22Rv1 (cell line): ENCODE measurements around the gene MEIS2.

Experiments used
- ZFX ChIP-seq: fragments of 450-650 bp; IDR thresholded peaks from 2 replicates; pipeline ENCODE4 v1.6.1; 2017; ENCODE audit warnings: antibody characterized with exemption, borderline replicate concordance
- TF ChIP-seq, protein P1 (sequence below): fragments of 450-650 bp; IDR thresholded peaks from 2 replicates; pipeline ENCODE4 v1.5.1; 2017; ENCODE audit warnings: mild to moderate bottlenecking

DNA sequence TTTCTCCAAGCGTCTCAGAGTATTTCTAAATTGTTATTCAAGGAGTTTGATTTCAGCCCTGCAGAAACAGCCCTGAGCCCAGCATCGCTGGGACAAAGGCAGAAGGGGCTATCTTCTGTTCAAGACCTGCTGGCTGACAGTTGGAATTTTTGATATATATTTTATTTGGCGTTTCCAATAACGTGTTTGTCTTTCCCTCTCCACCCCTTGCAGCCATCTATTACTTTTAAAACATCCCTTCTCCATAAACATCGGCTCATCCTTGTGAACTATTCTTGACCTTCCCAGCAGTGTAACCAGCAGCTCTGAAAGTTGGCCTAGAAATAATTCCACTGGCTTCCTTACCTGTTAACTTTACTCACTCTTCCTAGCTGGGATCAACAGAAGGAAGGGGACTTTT, 5.5 kb upstream of the MEIS2 start:
- TF ChIP-seq, protein P1, sequence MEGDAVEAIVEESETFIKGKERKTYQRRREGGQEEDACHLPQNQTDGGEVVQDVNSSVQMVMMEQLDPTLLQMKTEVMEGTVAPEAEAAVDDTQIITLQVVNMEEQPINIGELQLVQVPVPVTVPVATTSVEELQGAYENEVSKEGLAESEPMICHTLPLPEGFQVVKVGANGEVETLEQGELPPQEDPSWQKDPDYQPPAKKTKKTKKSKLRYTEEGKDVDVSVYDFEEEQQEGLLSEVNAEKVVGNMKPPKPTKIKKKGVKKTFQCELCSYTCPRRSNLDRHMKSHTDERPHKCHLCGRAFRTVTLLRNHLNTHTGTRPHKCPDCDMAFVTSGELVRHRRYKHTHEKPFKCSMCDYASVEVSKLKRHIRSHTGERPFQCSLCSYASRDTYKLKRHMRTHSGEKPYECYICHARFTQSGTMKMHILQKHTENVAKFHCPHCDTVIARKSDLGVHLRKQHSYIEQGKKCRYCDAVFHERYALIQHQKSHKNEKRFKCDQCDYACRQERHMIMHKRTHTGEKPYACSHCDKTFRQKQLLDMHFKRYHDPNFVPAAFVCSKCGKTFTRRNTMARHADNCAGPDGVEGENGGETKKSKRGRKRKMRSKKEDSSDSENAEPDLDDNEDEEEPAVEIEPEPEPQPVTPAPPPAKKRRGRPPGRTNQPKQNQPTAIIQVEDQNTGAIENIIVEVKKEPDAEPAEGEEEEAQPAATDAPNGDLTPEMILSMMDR, result no peak
- TF ChIP-seq ZFX, result no peak
